GM12878 (cell line): Measurements from ENCODE around the gene USP34. TPM values are rescaled to one million over a fixed set of nuclear protein-coding genes. Genes with fewer than 3 reads are reported as not detected.

Source experiments
- ATAC-seq: fragments of 200-7000 bp; cut with Tn5 transposase; 3 replicates; pipeline ENCODE4 v1.9.1; 2020; ENCODE audit warnings: mild to moderate bottlenecking, moderate library complexity
- BruUV-seq: library from RNA; stranded (reverse); fragments of 400-500 nt; replicated peaks from 2 replicates; lab custom pipeline; 2021; lab: Mats Ljungman, UMichigan
- CTCF ChIA-PET: fragments of 300-600 bp; sonication (Branson Sonifier 250); formaldehyde crosslinking; extraction: SDS; loops from one replicate; lab custom pipeline; 2021; ENCODE audit warnings: inconsistent platforms; lab: Yijun Ruan, JAX
- POLR2A ChIA-PET: fragments of 350-600 bp; formaldehyde crosslinking; extraction: SDS; loops from one replicate; lab custom pipeline; 2021; ENCODE audit warnings: inconsistent platforms; lab: Charles Lee
- RAD21 ChIA-PET: fragments of 300-600 bp; sonication (Branson Sonifier 250); formaldehyde crosslinking; loops from one replicate; lab custom pipeline; 2023; ENCODE audit warnings: antibody characterized with exemption; ENCODE audit not compliant: unreplicated experiment; lab: Charles Lee
- SMC1A ChIA-PET: fragments of 300-600 bp; sonication (Branson Sonifier 250); formaldehyde crosslinking; loops from one replicate; lab custom pipeline; 2023; ENCODE audit not compliant: unreplicated experiment, uncharacterized antibody; lab: Charles Lee
- DNase-seq: peaks from one replicate; pipeline ENCODE4 v3.0.0-alpha.2; 2011; ENCODE audit warnings: low read depth, low spot score
- FAIRE-seq: peaks from 3 replicates; lab custom pipeline; 2011; peaks lifted over from hg19 to GRCh38; lab: Jason Lieb, UNC
- H2AFZ ChIP-seq: 2 replicates; pipeline ENCODE4 v1.6.0; 2011; ENCODE audit warnings: low read depth, low read length, control low read depth; ENCODE audit not compliant: control insufficient read depth
- H3K27ac ChIP-seq: 2 replicates; pipeline ENCODE4 v1.5.1; 2011; ENCODE audit warnings: control low read depth; ENCODE audit not compliant: control insufficient read depth, insufficient read depth
- H3K27me3 ChIP-seq, 2 experiments: replicated peaks in 1 of 2; 2 replicates each; pipeline versions ENCODE4 v1.6.0 to v1.6.1; 2011; ENCODE audit warnings: low read length in 1 of 2; ENCODE audit not compliant: control insufficient read depth in 2 of 2, insufficient read depth in 2 of 2
- H3K36me3 ChIP-seq, 2 experiments: 2 replicates each; pipeline ENCODE4 v1.5.1; 2011; ENCODE audit warnings: low read length in 1 of 2; ENCODE audit not compliant: control insufficient read depth in 2 of 2, insufficient read depth in 2 of 2
- H3K4me1 ChIP-seq: 2 replicates; pipeline ENCODE4 v1.6.1; 2011; ENCODE audit warnings: mild to moderate bottlenecking, low read length, moderate library complexity, mixed read lengths; ENCODE audit not compliant: control insufficient read depth, insufficient read depth
- H3K4me2 ChIP-seq: 2 replicates; pipeline ENCODE4 v1.6.0; 2011; ENCODE audit warnings: control low read depth; ENCODE audit not compliant: control insufficient read depth, insufficient read depth
- H3K4me3 ChIP-seq: fragments of 200-600 bp; sonication (generic); 2 replicates; pipeline ENCODE4 v1.5.1; 2016
- H3K79me2 ChIP-seq: 2 replicates; pipeline ENCODE4 v1.6.0; 2011; ENCODE audit warnings: low read length; ENCODE audit not compliant: control insufficient read depth, insufficient read depth
- H3K9ac ChIP-seq: 2 replicates; pipeline ENCODE4 v1.8.0; 2011; ENCODE audit warnings: low read length, control low read depth, mixed read lengths; ENCODE audit not compliant: control insufficient read depth, insufficient read depth
- H3K9me3 ChIP-seq: replicated peaks from 3 replicates; pipeline ENCODE4 v1.5.1; 2011; ENCODE audit warnings: mild to moderate bottlenecking, low read length; ENCODE audit not compliant: control insufficient read depth, insufficient read depth
- H4K20me1 ChIP-seq: 2 replicates; pipeline ENCODE4 v1.6.0; 2011; ENCODE audit not compliant: control insufficient read depth, insufficient read depth
- BACH1 ChIP-seq: fragments of 450-650 bp; IDR thresholded peaks from 2 replicates; pipeline ENCODE4 v1.6.1; 2017; ENCODE audit warnings: mild to moderate bottlenecking, borderline replicate concordance
- CBX5 ChIP-seq: sonication (generic); IDR thresholded peaks from 2 replicates; pipeline ENCODE4 v1.6.1; 2016; ENCODE audit warnings: low read depth, moderate library complexity, mild to moderate bottlenecking, inconsistent platforms
- CEBPB ChIP-seq, 2 experiments: fragments of 150-350 bp in 1 of 2; IDR thresholded peaks; 2 replicates each; pipeline ENCODE4 v1.6.1; 2012 to 2014; ENCODE audit warnings: low read depth in 2 of 2, low read length in 2 of 2, borderline replicate concordance in 1 of 2, inconsistent platforms in 1 of 2
- CREM ChIP-seq: IDR thresholded peaks from 2 replicates; pipeline ENCODE4 v1.6.1; 2014; ENCODE audit warnings: antibody characterized with exemption, low read depth
- EZH2 ChIP-seq: IDR thresholded peaks from 2 replicates; pipeline ENCODE4 v1.6.1; 2012; ENCODE audit warnings: low read depth, mild to moderate bottlenecking, control low read depth, inconsistent platforms, low read length, borderline replicate concordance; ENCODE audit not compliant: control insufficient read depth
- JUND ChIP-seq: IDR thresholded peaks from 2 replicates; pipeline ENCODE4 v1.6.1; 2012; ENCODE audit warnings: low read depth, mild to moderate bottlenecking, low read length, improper control_type of control experiment, moderate library complexity
- NFIC ChIP-seq: IDR thresholded peaks from 2 replicates; pipeline ENCODE4 v1.6.1; 2012; ENCODE audit warnings: low read depth, mild to moderate bottlenecking, inconsistent platforms, low read length, moderate library complexity
- NFYB ChIP-seq: IDR thresholded peaks from 2 replicates; pipeline ENCODE4 v1.6.1; 2011; ENCODE audit warnings: low read depth, mild to moderate bottlenecking, low read length, improper control_type of control experiment, moderate library complexity; ENCODE audit not compliant: insufficient read depth
- PBX3 ChIP-seq: IDR thresholded peaks from 2 replicates; pipeline ENCODE4 v1.6.1; 2011; ENCODE audit warnings: mild to moderate bottlenecking, low read depth, low read length, moderate library complexity; ENCODE audit not compliant: insufficient replicate concordance
- RFX5 ChIP-seq: IDR thresholded peaks from 2 replicates; pipeline ENCODE4 v1.6.1; 2011; ENCODE audit warnings: low read depth, low read length, improper control_type of control experiment
- SREBF1 ChIP-seq: IDR thresholded peaks from 2 replicates; pipeline ENCODE4 v1.6.1; 2012; ENCODE audit warnings: mild to moderate bottlenecking, low read length
- SRF ChIP-seq, 2 experiments: IDR thresholded peaks; 2 replicates each; pipeline ENCODE4 v1.6.1; 2011; ENCODE audit warnings: low read depth in 2 of 2, low read length in 2 of 2, mild to moderate bottlenecking in 1 of 2, moderate library complexity in 1 of 2
- SUPT20H ChIP-seq: IDR thresholded peaks from 2 replicates; pipeline ENCODE4 v1.6.1; 2011; ENCODE audit warnings: low read depth, mild to moderate bottlenecking, low read length, moderate library complexity, borderline replicate concordance; ENCODE audit not compliant: control insufficient read depth
- TCF3 ChIP-seq: IDR thresholded peaks from 2 replicates; pipeline ENCODE4 v1.6.1; 2012; ENCODE audit warnings: low read depth, mild to moderate bottlenecking, low read length, borderline replicate concordance; ENCODE audit not compliant: insufficient read depth
- USF2 ChIP-seq: IDR thresholded peaks from 2 replicates; pipeline ENCODE4 v1.6.1; 2011; ENCODE audit warnings: low read depth, low read length, improper control_type of control experiment, borderline replicate concordance
- YY1 ChIP-seq: IDR thresholded peaks from 2 replicates; pipeline ENCODE4 v1.6.1; 2011; ENCODE audit warnings: low read depth, mild to moderate bottlenecking, low read length
- ZBTB4 ChIP-seq: fragments of 450-650 bp; formaldehyde crosslinking; IDR thresholded peaks from 2 replicates; pipeline ENCODE4 v1.4.0; 2022; ENCODE audit warnings: mild to moderate bottlenecking, moderate library complexity
- ZNF207 ChIP-seq: fragments of 450-650 bp; IDR thresholded peaks from 2 replicates; pipeline ENCODE4 v1.6.1; 2014; ENCODE audit warnings: antibody characterized with exemption, mild to moderate bottlenecking, borderline replicate concordance
- ZNF217 ChIP-seq: fragments of 450-650 bp; IDR thresholded peaks from 2 replicates; pipeline ENCODE4 v1.6.1; 2017; ENCODE audit warnings: antibody characterized with exemption, mild to moderate bottlenecking
- WGBS: methylation state at CpG from one replicate; pipeline ENCODE4 v1.1.6; 2016; ENCODE audit warnings: low lambda C conversion rate; ENCODE audit not compliant: insufficient replicate concordance, insufficient coverage; ENCODE audit errors: missing lambda C conversion rate; 5-methylcytosine and 5-hydroxymethylcytosine counted together
- in situ Hi-C: fragments of 300-500 bp; cut with MboI; formaldehyde crosslinking; loops from 9 replicates; pipeline ENCODE4 v1.14.3; 2018; ENCODE audit warnings: mixed read lengths
- intact Hi-C: fragments of 100-400 bp; cut with micrococcal nuclease; formaldehyde crosslinking; loops from one replicate; pipeline ENCODE4 v1.14.2; 2022; ENCODE audit not compliant: unreplicated experiment
- polyA plus RNA-seq, 11 experiments: library from polyadenylated mRNA; depleted of rRNA in 4 of 11; unstranded in 6 of 11; stranded (reverse) in 5 of 11; fragments of >200 nt; fragmentation: Nextera tagmentation in 4 of 11; fragmentation: Illumina TruSeq in 1 of 11; extraction: Ambion mirVana in 4 of 11; extraction: Trizol in 1 of 11; gene quantifications; 1 replicate in 1 of 11; 2 replicates in 10 of 11; pipeline versions ENCODE4 v1.2.1 to v1.2.3, GENCODE V29; 2011 to 2016; ENCODE audit warnings: inconsistent platforms in 2 of 11, missing spikeins in 2 of 11, low read depth in 1 of 11
- total RNA-seq, 4 experiments: library from RNA; depleted of rRNA in 3 of 4; stranded (reverse); fragments of >200 nt in 3 of 4; fragmentation: Illumina TruSeq in 1 of 4; extraction: Trizol in 1 of 4; gene quantifications; 2 replicates each; pipeline versions ENCODE4 v1.2.1 to v1.2.3, GENCODE V29; 2013 to 2021

The USP34 gene
- total and polyA plus RNA-seq, 10 of the 15 experiments (the other 5 are each of a cell fraction or from before 2014, with no cell fraction given): 26.2 to 106 (median 62.1) TPM

- Histone ChIP-seq H3K79me2 (peaks cover 91% of the 10 kb centered on the region), H4K20me1 (no peaks in the 10 kb centered on the region), H3K27ac (no peak overlapping the region), H3K4me3 (no peak overlapping the region), H3K4me2 (no peak overlapping the region), H3K36me3 (peaks cover 0 to 7% of the 10 kb centered on the region in 2 experiments; a peak in 2 of 4 replicates), H3K9ac (no peak overlapping the region), H3K9me3 (peaks cover 2% of the 10 kb centered on the region; the same call in 1 of the 3 replicates), H3K27me3 (no peaks in the 10 kb centered on the region), H2AFZ (no peak overlapping the region), H3K4me1 (peaks cover 5% of the 10 kb centered on the region)
- ChIA-PET SMC1A (interaction anchor here (1.2 to 5.6 kb wide), 4 partner anchors 9 to 40 kb away, joined by 3 to 26 read pairs (median 4); no protein-coding TSS in a partner anchor), POLR2A (interaction anchor here (1.3 kb wide), 1 partner anchor 8 kb away, joined by 5 read pairs; no protein-coding TSS in a partner anchor), CTCF (interaction anchor here (0.8 to 2.4 kb wide), 2 partner anchors 12 to 30 kb away, joined by 3 to 7 read pairs; no protein-coding TSS in a partner anchor), RAD21 (no interaction called here)
- TSS peak; percentile 11 for BruUV-seq
- in situ Hi-C loops (no loop called here), intact Hi-C loops (no loop called here)
- ATAC-seq (no peak), FAIRE-seq (no peak), DNase-seq (no peak)
- WGBS: 63% methylated on average over 5 of the region's 5 CpGs
- TF ChIP-seq NFIC: no peak
- TF ChIP-seq NFYB: no peak
- TF ChIP-seq BACH1: no peak
- no peak for TF ChIP-seq YY1
- no peak for TF ChIP-seq TCF3
- TF ChIP-seq RFX5: no peak
- no peak for TF ChIP-seq CBX5
- TF ChIP-seq SUPT20H: no peak
- TF ChIP-seq CEBPB (IDR thresholded peaks at IDR 0.05; ENCODE audit: borderline replicate concordance in 1 of 2, low read depth in 2 of 2, low read length in 2 of 2): no peak
- no peak for TF ChIP-seq EZH2
- no peak for TF ChIP-seq SRF (IDR thresholded peaks at IDR 0.05; ENCODE audit: low read depth in 2 of 2, low read length in 2 of 2)
- TF ChIP-seq ZNF217: no peak
- no peak for TF ChIP-seq PBX3
- no peak for TF ChIP-seq CREM
- no peak for TF ChIP-seq JUND
- TF ChIP-seq USF2: no peak
- TF ChIP-seq ZBTB4 (CRISPR knock-in tag): no peak
- no peak for TF ChIP-seq ZNF207
- TF ChIP-seq SREBF1: no peak
Measured at GRCh38 chr2:61456070-61456745, 14.7 kb downstream of the USP34 start.
